Fibroblast of upper back skin (primary cell): ENCODE measurements around the gene ABCB4.
A peak's percentile ranks its signal among the peaks of the same experiment; 100 is the strongest.

Experiments
- DNase-seq: peaks from one replicate; pipeline ENCODE4 v3.0.0-alpha.2; 2013

The ABCB4 gene

DNA sequence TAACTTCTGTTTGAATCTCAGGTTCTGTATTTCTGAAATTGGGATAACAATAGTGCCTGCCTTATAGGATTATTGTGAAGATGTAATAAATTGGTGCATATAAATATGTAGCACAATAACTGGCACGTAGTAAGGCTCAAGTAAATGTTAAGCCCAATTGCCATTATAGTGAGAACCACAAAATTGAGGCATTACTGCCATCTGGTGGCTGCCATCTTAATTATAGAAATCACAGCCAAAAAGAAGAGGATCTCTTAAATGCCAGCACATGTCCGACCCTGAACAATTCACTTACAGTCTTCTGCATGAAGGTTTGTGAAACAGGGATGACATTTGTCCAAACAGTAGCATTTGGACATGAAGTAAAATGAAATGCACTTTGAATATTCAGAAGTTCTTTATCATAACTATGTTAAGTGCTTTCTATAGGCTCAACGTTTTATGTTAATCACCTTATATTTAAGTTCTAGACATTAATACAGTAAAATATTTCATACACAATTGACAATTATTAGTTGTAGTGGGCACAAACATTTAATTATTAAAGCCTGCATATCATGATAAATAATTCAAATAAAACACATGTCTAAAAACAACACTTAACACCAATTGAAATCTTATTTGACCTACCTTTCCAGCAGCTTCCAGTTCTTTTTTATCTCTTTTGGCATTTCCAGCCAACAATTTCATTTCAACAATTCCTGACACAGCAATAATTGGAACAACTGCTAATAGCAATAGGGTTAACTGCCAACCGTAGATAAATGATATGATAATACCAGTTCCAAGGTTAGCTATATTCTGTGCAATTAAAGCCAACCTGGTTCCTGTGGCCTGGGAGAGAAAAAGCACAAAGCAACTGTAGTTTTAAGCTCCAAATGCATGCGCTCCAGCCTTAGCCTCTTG lies 58.5 kb downstream of the ABCB4 start:
- peak; percentile 70 for DNase-seq

DNA sequence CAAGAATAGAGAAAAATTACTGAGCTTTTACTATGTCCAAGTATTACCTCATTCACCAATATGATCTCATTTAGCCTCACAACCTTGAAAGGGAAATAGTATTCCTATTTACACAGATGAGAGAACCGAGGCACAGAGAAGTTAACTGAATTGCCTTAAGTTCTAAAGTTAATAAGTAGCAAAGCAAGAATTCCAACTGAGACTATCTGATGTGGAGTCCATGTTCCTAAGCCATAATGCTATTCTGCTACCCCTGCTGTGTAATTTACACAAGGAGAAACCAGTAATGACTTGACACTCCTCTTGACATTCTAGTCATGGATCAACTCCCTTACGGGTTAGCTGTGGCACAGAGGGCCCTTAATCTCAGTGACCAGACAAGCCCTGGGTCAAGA lies 60.7 kb downstream of the ABCB4 start:
- no peak for DNase-seq

DNA sequence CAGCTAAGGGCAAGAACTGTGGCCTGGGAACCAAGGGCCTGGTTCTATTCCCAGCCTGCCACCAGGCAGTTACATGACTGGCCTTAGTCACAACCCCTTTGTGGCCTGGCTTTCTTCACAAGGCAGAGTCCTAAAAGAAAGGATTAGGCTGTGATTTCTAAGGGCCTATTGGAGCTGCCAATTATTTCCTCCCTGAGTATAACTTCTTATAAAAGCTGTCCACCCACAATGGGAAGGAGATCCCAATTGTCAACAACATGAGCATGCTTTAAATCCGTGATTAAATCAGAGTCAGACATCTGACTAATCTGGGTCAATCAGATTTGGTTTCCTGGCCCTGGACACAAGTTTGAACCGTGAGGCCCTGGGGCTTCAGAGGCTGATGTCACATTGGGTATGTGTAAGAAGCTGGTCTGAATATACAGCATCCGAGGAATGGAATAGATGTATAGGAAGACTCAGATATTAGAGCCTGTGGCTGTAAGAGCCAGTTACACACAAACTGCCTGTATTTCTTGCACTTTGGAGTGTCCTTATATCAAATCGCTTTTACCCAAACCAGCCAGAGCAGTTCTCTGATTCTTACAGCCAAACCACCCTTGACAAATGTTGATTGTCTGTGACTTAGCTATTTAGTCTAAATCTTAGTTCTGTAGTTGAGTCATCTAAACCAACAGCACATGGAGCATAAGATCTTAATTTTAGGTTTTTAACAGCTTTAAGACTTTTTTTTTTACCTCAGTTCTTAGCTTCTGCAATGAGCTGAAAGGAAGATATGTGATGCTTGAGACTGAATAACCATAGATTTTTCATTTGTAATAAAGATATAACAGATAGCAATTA lies 61.3 kb downstream of the ABCB4 start:
- peak; percentile 62 for DNase-seq

DNA sequence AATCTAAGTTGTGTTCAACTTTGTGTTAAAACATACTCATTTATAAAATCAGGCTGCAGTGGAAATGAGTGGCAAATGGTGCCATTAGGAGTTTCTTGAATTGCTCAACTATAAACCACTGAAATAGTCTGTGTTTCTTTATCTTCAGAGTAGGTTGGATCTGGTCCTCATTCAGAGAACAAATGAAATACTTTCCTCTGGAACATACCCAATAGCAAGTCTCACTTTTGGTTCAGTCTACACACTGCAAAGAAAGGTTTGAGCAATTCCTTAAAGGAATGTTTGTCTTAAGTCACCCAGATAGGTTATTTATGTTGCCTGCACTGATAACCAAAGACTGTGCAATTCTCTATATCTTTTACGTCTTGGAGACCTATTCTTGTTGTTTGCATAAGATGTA lies 62.5 kb downstream of the ABCB4 start:
- peak; percentile 18 for DNase-seq

DNA sequence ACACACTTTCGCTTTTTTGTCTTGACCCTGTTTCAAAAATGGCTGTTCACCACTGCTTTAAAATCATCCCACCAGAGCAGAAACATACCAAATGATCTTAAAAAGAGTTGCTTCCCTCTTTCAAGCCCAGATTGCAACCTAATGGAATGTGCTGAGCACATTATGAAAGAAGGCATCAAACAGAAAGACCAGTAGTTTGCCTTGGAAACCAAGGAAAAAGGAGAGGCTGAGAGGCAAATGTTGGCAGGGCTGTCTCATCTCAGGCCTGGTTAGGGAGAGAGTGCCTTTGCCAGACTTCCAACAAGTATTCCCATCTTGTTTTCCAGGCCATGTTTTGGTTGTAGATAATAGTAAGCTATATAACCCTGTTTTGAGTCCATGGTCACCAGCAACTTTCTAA lies 64.3 kb downstream of the ABCB4 start:
- DNase-seq, result no peak

DNA sequence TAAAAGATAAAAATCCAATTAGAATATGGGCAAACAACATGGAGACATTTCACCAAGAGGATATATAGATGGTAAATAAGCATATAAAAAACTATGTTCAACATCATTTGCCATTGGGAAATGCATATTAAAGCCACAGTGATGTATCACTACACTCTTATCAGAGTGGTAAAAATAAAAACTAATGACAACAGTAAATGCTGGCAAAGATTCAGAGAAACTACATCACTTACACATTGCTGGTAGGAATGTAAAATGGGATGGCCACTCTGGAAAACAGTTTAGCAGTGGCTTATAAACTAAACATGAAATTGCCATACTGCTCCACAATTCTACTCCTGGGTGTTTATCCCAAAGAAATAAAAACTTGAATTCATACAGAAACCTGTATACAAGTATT lies 70.8 kb downstream of the ABCB4 start:
- no peak for DNase-seq

DNA sequence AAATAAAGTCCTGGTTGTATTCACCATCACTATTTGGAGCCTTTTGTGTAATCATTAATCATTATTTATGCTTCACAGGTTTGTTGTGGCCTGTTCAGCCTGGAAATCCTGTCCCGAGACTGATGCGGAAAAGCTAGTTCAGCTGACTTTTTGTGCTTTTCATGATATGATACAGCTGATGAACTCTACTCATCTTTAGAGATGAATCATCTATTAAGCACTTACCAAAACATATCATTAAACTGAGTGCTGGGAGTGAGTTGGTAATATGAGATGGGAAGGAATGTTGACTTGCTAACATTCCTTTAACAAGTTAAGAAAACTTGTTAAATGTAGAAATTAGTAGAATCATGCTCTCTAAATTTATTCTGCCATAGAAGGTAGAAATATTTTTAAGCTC lies 77.0 kb downstream of the ABCB4 start:
- DNase-seq, result peak; percentile 75

DNA sequence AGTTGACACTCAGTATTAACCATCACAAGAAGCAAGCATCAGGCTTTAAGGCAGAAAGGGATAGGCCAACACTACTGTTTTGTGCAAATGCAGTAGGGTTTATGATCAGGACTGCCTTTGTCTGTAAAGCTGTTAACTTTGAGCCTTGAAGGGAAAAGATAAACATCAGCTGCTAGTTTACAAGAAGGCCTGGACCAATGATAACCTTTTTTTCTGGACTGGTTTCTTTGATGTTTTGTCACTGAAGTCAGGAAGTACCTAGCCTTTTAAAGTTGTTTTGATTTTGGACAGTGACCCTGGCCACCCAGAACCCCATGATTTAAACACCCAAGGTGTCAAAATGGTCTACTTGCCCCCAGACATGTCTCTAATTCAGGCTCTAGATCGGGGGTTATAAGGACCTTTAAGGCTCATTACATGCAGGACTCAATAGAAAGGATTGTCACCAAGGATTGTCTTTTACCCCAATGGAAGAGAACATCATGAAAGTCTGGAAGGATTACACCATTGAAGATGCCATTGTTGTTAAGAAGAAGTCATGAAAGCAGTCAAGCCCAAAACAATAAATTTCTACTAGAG lies 79.9 kb downstream of the ABCB4 start:
- no peak for DNase-seq

DNA sequence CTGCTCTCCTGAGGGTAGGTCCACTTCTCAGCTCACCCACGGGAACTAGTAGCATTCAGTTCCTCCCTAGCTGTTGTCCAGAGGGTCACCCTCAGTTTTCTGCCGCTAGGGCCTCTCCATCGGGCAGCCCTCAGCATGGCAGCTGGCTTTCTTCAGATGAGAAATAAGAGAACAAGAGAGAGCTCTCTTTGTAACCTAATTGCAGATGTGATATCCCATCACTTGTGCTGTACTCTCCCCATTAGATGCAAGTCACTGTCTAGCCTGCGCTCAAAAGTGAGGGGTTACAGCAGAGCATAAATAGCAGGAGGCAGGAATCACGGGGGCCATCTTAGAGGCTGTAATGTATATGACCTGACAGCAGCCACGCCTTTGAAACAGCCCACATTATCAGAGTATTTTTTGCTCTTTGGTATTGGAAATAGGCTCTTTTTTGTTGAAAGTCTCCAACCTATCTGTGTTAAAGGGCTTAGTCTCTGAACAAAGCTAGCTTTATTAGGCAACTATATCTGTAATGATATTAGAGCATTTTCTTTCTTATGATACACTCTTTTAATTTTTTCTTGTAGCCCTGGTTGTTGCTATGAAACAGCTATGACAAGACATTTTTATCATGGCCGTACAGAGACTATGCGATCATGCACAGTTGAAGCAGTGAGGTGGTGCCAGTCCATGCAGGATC lies 84.3 kb downstream of the ABCB4 start:
- no peak for DNase-seq

DNA sequence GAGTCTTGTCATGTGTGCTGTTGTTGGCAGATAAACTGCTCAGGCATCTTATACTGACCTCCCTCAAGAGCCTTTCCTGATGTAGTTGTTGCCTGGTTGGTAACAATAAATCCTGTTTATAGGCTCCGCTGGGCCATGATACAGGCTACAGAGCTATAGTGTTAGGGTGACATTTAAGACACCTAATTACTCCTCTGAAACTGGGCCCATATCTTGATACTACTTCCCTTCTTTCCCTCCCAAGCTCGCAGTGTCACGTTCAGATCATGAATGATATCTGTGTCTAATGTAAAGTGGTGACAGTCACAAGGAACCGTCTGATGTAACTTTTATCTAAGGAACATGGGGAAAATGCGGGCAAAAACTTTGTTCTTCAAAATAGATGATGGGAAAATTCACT lies 94.6 kb downstream of the ABCB4 start:
- DNase-seq, result no peak

DNA sequence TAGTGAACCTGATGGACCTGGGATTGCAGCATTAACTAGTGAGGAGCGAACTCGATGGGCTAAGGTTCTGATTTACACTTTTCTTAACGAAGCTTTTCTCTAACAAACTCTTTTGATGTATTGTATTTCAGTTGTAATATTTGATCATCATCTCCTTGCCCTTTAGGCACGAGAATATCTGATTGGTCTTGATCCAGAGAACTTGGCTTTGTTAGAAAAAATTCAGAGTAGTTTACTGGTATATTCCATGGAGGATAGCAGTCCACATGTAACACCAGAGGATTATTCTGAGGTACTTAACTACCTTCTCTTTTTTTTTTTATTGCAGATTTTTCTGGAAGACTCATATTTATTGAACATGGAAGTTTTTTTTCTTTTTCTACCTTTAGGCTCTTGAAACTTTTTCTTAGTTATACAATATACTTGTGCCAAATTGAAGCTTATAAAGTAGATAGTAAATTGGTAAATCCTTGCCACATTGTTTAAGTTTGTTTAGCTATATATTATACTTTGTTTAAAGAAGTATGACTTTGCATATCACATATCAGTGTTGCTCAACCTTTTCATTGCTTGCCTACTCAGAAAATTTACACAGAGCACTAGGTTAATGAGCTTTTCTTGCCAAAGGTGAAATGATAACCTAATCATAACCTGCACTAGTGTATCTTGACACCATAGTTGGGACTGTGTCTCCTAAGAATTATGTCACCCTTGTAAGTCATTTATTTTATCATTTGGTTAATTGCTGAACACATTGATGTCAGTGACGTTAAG lies 99.6 kb downstream of the ABCB4 start:
- no peak for DNase-seq

DNA sequence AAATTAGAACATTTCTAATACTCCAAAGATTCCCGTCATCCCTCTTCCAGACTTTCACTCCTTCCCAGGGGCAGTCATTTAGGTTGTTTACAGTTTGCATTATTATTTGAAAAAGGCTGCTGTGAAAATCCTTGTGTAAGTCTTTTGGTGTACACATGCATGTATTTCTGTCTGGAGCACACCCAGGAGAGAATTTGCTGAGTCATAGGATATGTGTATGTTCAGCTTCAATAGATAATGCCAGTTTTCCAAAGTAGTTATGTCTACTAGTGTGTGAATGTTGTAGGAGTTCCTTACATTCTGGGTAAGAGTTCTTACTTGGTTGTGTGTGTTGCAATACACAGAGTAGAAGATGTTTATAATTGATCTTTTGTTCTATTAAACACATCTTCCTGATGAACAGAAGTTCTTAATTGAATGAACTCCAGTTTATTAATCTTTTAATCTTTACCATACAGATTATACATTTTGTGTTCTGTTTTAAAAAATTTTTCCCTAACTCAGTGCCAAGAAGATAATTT lies 104.8 kb downstream of the ABCB4 start:
- peak; percentile 64 for DNase-seq

DNA sequence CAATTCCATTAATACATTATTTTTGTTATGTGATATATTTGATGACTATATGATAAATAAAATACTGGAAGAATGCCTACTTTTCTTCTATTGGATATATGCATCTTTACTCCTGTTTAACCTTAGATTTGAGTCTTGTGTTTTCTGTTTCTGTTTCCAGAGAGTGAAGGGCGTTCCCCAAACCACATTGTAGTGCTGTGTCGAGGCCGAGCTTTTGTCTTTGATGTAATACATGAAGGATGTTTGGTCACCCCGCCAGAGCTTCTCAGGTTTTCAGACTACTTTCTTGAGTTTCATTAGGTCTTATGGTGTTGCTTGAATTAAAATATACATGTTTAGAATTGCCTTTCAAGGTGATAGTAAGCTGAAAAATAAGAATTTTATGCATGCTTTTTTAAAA lies 106.3 kb downstream of the ABCB4 start:
- DNase-seq, result no peak

DNA sequence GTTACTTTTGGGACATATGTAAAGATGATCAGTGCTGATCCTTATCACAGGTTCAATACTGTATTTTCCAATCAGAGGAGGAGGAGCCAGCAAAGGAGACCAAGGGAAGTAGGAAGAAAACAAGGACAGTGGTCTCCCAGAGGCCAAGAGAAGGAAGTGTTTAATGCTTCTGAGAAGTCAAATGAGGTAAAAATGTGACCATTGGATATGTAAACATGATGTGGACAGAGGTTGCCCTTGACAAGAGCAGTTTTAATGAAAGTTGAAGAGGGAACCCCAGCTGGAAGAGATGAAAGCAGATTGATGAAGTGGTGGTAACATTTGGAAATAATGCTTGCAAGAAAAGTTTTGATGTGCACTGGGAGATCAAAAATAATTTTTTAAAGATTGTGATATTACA lies 111.2 kb downstream of the ABCB4 start:
- DNase-seq, result no peak

DNA sequence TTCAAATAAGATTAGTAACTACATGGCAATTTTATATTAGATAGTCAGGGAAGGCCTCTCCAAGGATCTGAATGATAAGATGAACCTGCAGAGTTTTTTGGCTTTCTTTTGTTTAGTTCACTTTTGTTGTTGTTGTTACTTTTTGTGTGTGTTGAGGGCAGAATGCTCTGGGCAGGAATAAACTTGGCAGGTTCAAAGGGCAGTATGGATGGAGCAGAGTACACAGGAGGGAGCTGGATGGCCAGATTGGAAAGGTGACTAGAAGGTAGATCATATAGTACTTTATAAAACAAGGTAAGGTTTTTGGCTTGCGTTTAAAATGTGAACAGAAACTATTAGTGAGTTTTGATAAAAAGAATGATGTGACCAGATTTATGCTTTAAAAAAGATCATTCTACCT lies 112.1 kb downstream of the ABCB4 start:
- no peak for DNase-seq

DNA sequence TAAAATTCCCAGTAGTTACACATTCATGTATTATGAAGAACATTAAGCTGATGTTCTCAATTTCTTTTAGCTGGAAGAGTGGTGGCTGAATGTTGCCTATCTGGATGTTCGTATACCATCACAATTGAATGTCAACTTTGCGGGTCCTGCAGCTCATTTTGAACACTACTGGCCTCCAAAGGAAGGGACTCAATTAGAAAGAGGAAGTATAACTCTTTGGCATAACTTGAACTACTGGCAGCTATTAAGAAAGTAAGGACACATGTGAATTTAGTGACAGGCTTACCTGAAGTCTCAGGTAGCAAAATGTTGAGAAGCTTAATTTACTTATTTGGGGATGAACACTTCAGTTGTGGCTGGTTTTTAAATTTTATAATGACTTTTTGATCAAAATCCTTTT lies 114.2 kb downstream of the ABCB4 start:
- no peak for DNase-seq

DNA sequence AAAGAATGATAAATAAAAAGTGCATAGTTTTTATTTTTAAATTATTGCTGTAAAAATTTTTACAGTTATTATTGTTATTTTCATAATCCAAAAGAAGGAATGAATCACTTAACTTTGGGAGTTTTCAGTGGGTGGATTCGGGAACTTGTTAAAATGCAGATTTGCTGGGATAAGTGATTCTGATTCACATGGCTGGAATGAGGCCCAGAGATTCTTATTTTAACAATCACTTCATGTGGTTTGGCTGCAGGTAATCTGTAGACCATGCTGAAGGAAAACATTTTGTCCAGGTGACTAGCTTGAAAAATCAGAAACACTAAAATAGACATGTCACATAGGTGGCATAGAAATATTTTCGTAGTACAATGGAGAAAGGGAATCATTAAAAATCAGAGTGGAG lies 116.1 kb downstream of the ABCB4 start:
- peak; percentile 43 for DNase-seq

DNA sequence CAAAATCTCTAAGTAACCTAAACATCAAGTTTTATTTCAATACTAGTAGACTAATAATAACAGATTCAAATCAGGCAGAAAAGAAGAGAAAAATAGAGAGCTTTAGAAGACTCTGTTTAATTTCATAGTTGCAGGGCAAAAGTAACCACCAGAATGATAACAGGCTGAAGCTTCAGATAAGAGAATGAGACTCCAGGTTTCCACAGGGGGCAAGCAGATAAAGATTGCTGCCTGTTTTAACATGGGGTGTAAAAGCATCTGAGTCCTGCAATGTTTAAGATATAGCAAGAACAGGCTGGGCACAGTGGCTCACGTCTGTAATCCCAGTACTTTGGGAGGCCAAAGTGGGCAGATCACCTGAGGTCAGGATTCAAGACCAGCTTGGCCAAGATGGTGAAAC lies 119.0 kb downstream of the ABCB4 start:
- no peak for DNase-seq

DNA sequence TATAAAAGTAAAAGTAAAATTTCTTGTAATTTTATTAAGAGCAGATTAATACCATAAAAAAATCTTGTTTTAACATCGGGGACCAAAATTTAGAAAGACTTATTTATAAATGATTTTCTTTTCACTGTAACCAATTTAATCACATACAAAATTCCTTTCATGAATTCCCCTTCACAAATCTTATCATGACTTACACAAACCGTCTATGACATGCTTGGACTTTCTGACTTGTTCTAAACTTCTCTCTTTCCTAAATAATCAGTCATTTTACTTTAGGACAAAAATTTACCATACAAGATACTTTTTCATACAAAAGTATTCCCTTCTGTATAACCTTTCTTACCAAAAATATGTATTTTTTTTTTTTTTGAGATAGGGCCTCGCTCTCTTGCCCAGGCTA lies 120.7 kb downstream of the ABCB4 start:
- peak; percentile 10 for DNase-seq
